ENCODE data around the gene USP12. TPM values are rescaled to one million over a fixed set of nuclear protein-coding genes. Genes with fewer than 3 reads are reported as not detected.

Gene USP12
- total RNA-seq, 1 donor from 2014 or later: 24.9 TPM

DNA sequence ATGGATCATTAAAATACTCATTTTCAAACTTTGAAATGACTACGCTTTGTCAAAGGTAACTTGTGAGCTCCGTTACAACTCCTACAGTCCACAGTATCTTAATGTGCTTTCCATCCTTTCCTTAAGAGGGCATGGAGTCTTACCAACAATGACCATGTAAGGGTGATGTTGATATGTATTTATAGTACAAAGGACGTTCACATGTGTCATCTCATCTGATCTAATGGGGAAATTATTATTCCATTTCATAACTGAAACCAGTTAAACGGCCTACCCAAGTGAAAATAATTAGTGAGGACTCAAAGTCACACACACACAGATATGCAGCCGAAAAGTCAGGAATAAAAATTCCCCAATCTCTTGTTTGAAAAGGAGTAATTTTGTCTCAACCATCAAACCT is 9.6 kb downstream of the USP12 start:
- Mint-ChIP-seq H3K27me3 (ENCODE audit: unreplicated experiment) (no peaks in the 10 kb centered on the region), H3K9me3 (ENCODE audit: unreplicated experiment) (no peaks in the 10 kb centered on the region), H3K36me3 (ENCODE audit: unreplicated experiment) (peaks cover under 1% of the 10 kb centered on the region), H3K4me3 (ENCODE audit: unreplicated experiment) (no peak overlapping the region), H3K4me1 (ENCODE audit: low read depth, unreplicated experiment) (peaks cover 5% of the 10 kb centered on the region), H3K27ac (ENCODE audit: unreplicated experiment) (no peak overlapping the region)
- DNase-seq: no peak
- no peak for TF ChIP-seq CTCF (IDR thresholded peaks at IDR 0.05; ENCODE audit: partially characterized antibody, unreplicated experiment)

GRCh38 chr13:27161423-27161822 is 10.2 kb downstream of the USP12 start:
- Mint-ChIP-seq H3K36me3 (ENCODE audit: unreplicated experiment) (peaks cover 6% of the 10 kb centered on the region), H3K27ac (ENCODE audit: unreplicated experiment) (no peak overlapping the region), H3K4me3 (ENCODE audit: unreplicated experiment) (no peak overlapping the region), H3K27me3 (ENCODE audit: unreplicated experiment) (no peaks in the 10 kb centered on the region), H3K4me1 (ENCODE audit: low read depth, unreplicated experiment) (peaks cover 5% of the 10 kb centered on the region), H3K9me3 (ENCODE audit: unreplicated experiment) (no peaks in the 10 kb centered on the region)
- no peak for DNase-seq
- no peak for TF ChIP-seq CTCF (IDR thresholded peaks at IDR 0.05; ENCODE audit: partially characterized antibody, unreplicated experiment)

DNA sequence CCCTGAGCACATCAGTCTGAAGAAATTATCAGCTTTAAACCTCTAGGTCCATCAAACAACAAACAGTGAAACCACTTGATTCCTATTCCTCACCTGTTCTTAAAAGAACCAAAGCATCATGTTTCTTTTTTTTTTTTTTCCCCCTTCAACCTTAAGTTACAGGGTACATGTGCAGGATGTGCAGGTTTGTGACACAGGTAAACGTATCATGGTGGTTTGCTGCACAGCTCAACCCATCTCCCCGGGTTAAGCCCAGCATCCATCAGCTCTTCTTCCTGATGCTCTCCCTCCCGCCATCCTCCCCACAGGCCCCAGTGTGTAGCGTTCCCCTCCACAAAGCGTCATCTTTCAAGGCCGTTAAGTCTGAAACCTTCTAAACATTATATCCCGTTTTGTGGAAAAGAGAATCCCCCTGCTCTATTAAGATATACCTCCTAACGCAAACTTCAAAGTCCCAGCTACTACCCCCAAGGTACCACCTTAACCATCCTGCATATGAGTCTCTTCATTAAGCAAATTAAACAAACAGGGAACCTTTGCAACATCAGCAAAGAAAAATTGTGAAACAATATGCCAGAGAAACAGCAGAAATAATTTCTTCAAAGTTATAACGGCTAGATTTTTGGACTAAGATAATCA is 10.8 kb downstream of the USP12 start:
- peaks cover 5% of the 10 kb centered on the region for H3K4me1 Mint-ChIP-seq (ENCODE audit: low read depth, unreplicated experiment)
- no peak for DNase-seq
- peaks cover 10% of the 10 kb centered on the region for H3K36me3 Mint-ChIP-seq (ENCODE audit: unreplicated experiment)
- no peak for TF ChIP-seq CTCF (IDR thresholded peaks at IDR 0.05; ENCODE audit: partially characterized antibody, unreplicated experiment)
- no peak overlapping the region for H3K4me3 Mint-ChIP-seq (ENCODE audit: unreplicated experiment)
- no peaks in the 10 kb centered on the region for H3K27me3 Mint-ChIP-seq (ENCODE audit: unreplicated experiment)
- peaks cover 3% of the 10 kb centered on the region for H3K9me3 Mint-ChIP-seq (ENCODE audit: unreplicated experiment)
- H3K27ac Mint-ChIP-seq (ENCODE audit: unreplicated experiment): no peak overlapping the region

GRCh38 chr13:27159806-27160563 is 11.6 kb downstream of the USP12 start:
- peaks cover 10% of the 10 kb centered on the region for H3K36me3 Mint-ChIP-seq (ENCODE audit: unreplicated experiment)
- peaks cover 5% of the 10 kb centered on the region for H3K4me1 Mint-ChIP-seq (ENCODE audit: low read depth, unreplicated experiment)
- no peaks in the 10 kb centered on the region for H3K27me3 Mint-ChIP-seq (ENCODE audit: unreplicated experiment)
- H3K4me3 Mint-ChIP-seq (ENCODE audit: unreplicated experiment): no peak overlapping the region
- TF ChIP-seq CTCF (IDR thresholded peaks at IDR 0.05; ENCODE audit: partially characterized antibody, unreplicated experiment): no peak
- no peak overlapping the region for H3K27ac Mint-ChIP-seq (ENCODE audit: unreplicated experiment)
- no peak for DNase-seq
- H3K9me3 Mint-ChIP-seq (ENCODE audit: unreplicated experiment): peaks cover 3% of the 10 kb centered on the region

DNA sequence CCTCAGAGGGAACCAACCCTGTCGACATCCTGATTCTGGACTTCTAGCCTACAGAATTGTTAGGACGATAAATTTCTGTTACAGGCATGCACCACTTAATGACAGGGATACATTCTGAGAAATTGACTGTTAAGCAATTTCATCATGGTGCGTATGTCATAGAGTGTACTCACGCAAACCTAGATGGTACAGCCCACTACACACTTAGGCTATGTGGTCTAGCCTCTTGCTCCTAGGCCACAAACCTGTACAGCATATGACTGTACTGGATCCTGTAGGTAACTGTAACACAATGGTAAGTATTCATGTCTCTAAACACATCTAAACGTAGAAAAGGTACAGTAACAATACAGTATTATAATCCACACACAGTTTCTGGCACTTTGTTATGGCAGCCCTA is 13.3 kb downstream of the USP12 start:
- no peak for TF ChIP-seq CTCF (IDR thresholded peaks at IDR 0.05; ENCODE audit: partially characterized antibody, unreplicated experiment)
- H3K4me1 Mint-ChIP-seq (ENCODE audit: low read depth, unreplicated experiment): peaks cover 4% of the 10 kb centered on the region
- no peak overlapping the region for H3K4me3 Mint-ChIP-seq (ENCODE audit: unreplicated experiment)
- DNase-seq: no peak
- H3K27ac Mint-ChIP-seq (ENCODE audit: unreplicated experiment): no peak overlapping the region
- H3K36me3 Mint-ChIP-seq (ENCODE audit: unreplicated experiment): peaks cover 10% of the 10 kb centered on the region
- peaks cover 4% of the 10 kb centered on the region for H3K9me3 Mint-ChIP-seq (ENCODE audit: unreplicated experiment)
- no peaks in the 10 kb centered on the region for H3K27me3 Mint-ChIP-seq (ENCODE audit: unreplicated experiment)

Measured in glutamatergic neuron (in vitro differentiated cells).